WTC11 (cell line): ENCODE results near the gene ZNF324. TPM values are rescaled to one million over a fixed set of nuclear protein-coding genes. Genes with fewer than 3 reads are reported as not detected.

ENCODE experiments used
- ATAC-seq: fragments of 200-7000 bp; cut with Tn5 transposase; 2 replicates; pipeline ENCODE4 v1.10.0; 2021; ENCODE audit warnings: mild to moderate bottlenecking, moderate library complexity
- CTCF ChIA-PET: fragments of 300-600 bp; sonication (Branson Sonifier 250); formaldehyde crosslinking; loops from one replicate; lab custom pipeline; 2021; ENCODE audit warnings: antibody characterized with exemption; lab: Charles Lee
- POLR2A ChIA-PET: fragments of 350-600 bp; sonication (Branson Sonifier 250); formaldehyde crosslinking; loops from one replicate; lab custom pipeline; 2021; ENCODE audit warnings: antibody characterized with exemption; lab: Charles Lee
- DNase-seq: peaks from one replicate; pipeline ENCODE4 v3.0.0; 2021; ENCODE audit warnings: low spot score
- H3K27ac Mint-ChIP-seq: 2 replicates; pipeline ENCODE4 v1.8.0; 2021; ENCODE audit warnings: mixed read lengths
- H3K27me3 Mint-ChIP-seq: 2 replicates; pipeline ENCODE4 v1.8.0; 2021; ENCODE audit warnings: low read depth, mild to moderate bottlenecking, moderate library complexity, mixed read lengths
- H3K36me3 Mint-ChIP-seq: 2 replicates; pipeline ENCODE4 v1.8.0; 2021; ENCODE audit warnings: mixed read lengths
- H3K4me1 Mint-ChIP-seq: 2 replicates; pipeline ENCODE4 v1.8.0; 2022; ENCODE audit warnings: mixed read lengths
- H3K4me3 Mint-ChIP-seq: 2 replicates; pipeline ENCODE4 v1.8.0; 2021; ENCODE audit warnings: mild to moderate bottlenecking, moderate library complexity, mixed read lengths
- H3K9me3 Mint-ChIP-seq: 2 replicates; pipeline ENCODE4 v1.8.0; 2021; ENCODE audit warnings: mixed read lengths
- ATF2 ChIP-seq: sonication (generic); formaldehyde crosslinking; IDR thresholded peaks from 2 replicates; pipeline ENCODE4 v1.8.1; 2022; ENCODE audit warnings: low read depth, missing genetic modification reagents, borderline replicate concordance
- CBFB ChIP-seq: sonication (generic); formaldehyde crosslinking; IDR thresholded peaks from 2 replicates; pipeline ENCODE4 v1.8.1; 2022; ENCODE audit warnings: mild to moderate bottlenecking, low read depth, missing genetic modification reagents
- CDX4 ChIP-seq: fragments of 250-450 bp; sonication (Bioruptor Pico); IDR thresholded peaks from 2 replicates; pipeline ENCODE4 v1.9.0; 2021; ENCODE audit warnings: moderate library complexity, mild to moderate bottlenecking, inconsistent platforms, borderline replicate concordance
- CREB1 ChIP-seq: sonication (generic); formaldehyde crosslinking; IDR thresholded peaks from 2 replicates; pipeline ENCODE4 v1.8.0; 2023; ENCODE audit warnings: mild to moderate bottlenecking, missing genetic modification reagents
- CREM ChIP-seq: sonication (generic); formaldehyde crosslinking; IDR thresholded peaks from 2 replicates; pipeline ENCODE4 v1.8.1; 2022; ENCODE audit warnings: mild to moderate bottlenecking, missing genetic modification reagents, moderate library complexity
- E2F5 ChIP-seq: sonication (generic); formaldehyde crosslinking; IDR thresholded peaks from 2 replicates; pipeline ENCODE4 v1.8.1; 2022; ENCODE audit warnings: mild to moderate bottlenecking, moderate library complexity, missing genetic modification reagents
- GTF2I ChIP-seq: fragments of 250-450 bp; sonication (Bioruptor Pico); conservative IDR thresholded peaks from 2 replicates; pipeline ENCODE4 v1.4.0; 2021; ENCODE audit warnings: mild to moderate bottlenecking
- KAT7 ChIP-seq: sonication (generic); formaldehyde crosslinking; IDR thresholded peaks from 2 replicates; pipeline ENCODE4 v1.8.1; 2023; ENCODE audit warnings: missing genetic modification reagents, mild to moderate bottlenecking, borderline replicate concordance
- MLX ChIP-seq: sonication (generic); formaldehyde crosslinking; IDR thresholded peaks from 2 replicates; pipeline ENCODE4 v1.8.1; 2023; ENCODE audit warnings: mild to moderate bottlenecking, missing genetic modification reagents, moderate library complexity
- PRRX2 ChIP-seq: fragments of 250-450 bp; sonication (Bioruptor Pico); IDR thresholded peaks from 2 replicates; pipeline ENCODE4 v1.8.0; 2021; ENCODE audit warnings: mild to moderate bottlenecking
- SMAD4 ChIP-seq: sonication (generic); formaldehyde crosslinking; IDR thresholded peaks from 2 replicates; pipeline ENCODE4 v1.8.0; 2022; ENCODE audit warnings: mild to moderate bottlenecking, missing genetic modification reagents
- STAT6 ChIP-seq: sonication (generic); formaldehyde crosslinking; conservative IDR thresholded peaks from 2 replicates; pipeline ENCODE4 v1.8.1; 2023; ENCODE audit warnings: mild to moderate bottlenecking, low read depth, missing genetic modification reagents, moderate library complexity
- ZBTB21 ChIP-seq: sonication (generic); formaldehyde crosslinking; IDR thresholded peaks from 2 replicates; pipeline ENCODE4 v1.8.1; 2023; ENCODE audit warnings: mild to moderate bottlenecking, missing genetic modification reagents, borderline replicate concordance
- ZNF396 ChIP-seq: fragments of 250-450 bp; sonication (Bioruptor Pico); IDR thresholded peaks from 2 replicates; pipeline ENCODE4 v1.8.0; 2021; ENCODE audit warnings: mild to moderate bottlenecking, moderate library complexity, borderline replicate concordance
- ZNF423 ChIP-seq: fragments of 250-450 bp; sonication (Bioruptor Pico); IDR thresholded peaks from 2 replicates; pipeline ENCODE4 v2.1.2; 2022; ENCODE audit warnings: mild to moderate bottlenecking, moderate library complexity
- ZNF532 ChIP-seq: fragments of 250-450 bp; sonication (Bioruptor Pico); IDR thresholded peaks from 2 replicates; pipeline ENCODE4 v1.9.0; 2021; ENCODE audit warnings: mild to moderate bottlenecking, borderline replicate concordance
- total RNA-seq: library from RNA; stranded (reverse); gene quantifications from 3 replicates; pipeline ENCODE4 v1.2.3, GENCODE V29; 2021

The ZNF324 gene
- total RNA-seq, 1 experiment from 2014 or later = 5.9 TPM

- Mint-ChIP-seq H3K4me1 (peaks cover 17% of the 10 kb centered on the region), H3K27me3 (peaks cover 4% of the 10 kb centered on the region; the same call in 1 of the 2 replicates), H3K36me3 (no peaks in the 10 kb centered on the region), H3K9me3 (no peaks in the 10 kb centered on the region; the same call in 1 of the 2 replicates), H3K4me3 (peak overlapping the region; percentile 81), H3K27ac (no peak overlapping the region)
- CTCF ChIA-PET = no interaction called here
- TF ChIP-seq MLX (CRISPR knock-in tag) (no peak), GTF2I (CRISPR knock-in tag) (no peak), SMAD4 (no peak), ZNF396 (CRISPR knock-in tag) (no peak), CREB1 (CRISPR knock-in tag) (no peak), ZNF423 (no peak), STAT6 (no peak)
- ATAC-seq = no peak
- POLR2A ChIA-PET = no interaction called here
- DNase-seq = no peak
Measured at GRCh38 chr19:58497634-58498170, 30.8 kb downstream of the ZNF324 start.

GRCh38 chr19:58498316-58499020 lies 31.6 kb downstream of the ZNF324 start:
- TF ChIP-seq E2F5 (CRISPR knock-in tag) = no peak
- TF ChIP-seq CREM (CRISPR knock-in tag) = no peak
- no peak for TF ChIP-seq STAT6
- TF ChIP-seq ATF2 = no peak
- no peak for TF ChIP-seq CBFB (CRISPR knock-in tag)
- no peak for TF ChIP-seq ZBTB21 (CRISPR knock-in tag)
- TF ChIP-seq PRRX2 (CRISPR knock-in tag) = no peak
- TF ChIP-seq CDX4 (CRISPR knock-in tag) = no peak
- no peak for TF ChIP-seq CREB1 (CRISPR knock-in tag)
- no peak for TF ChIP-seq KAT7 (CRISPR knock-in tag)
- TF ChIP-seq ZNF532 = no peak
- POLR2A ChIA-PET = interaction anchor here (1.7 kb wide), 1 partner anchor 15 kb away, joined by 6 read pairs; no protein-coding TSS in a partner anchor
- DNase-seq (no peak), ATAC-seq (no peak)
- Mint-ChIP-seq H3K27me3 (peaks cover 6% of the 10 kb centered on the region; the same call in 1 of the 2 replicates), H3K4me1 (peaks cover 17% of the 10 kb centered on the region), H3K27ac (peak overlapping the region; percentile 98; the same call in 1 of the 2 replicates), H3K9me3 (no peaks in the 10 kb centered on the region; the same call in 1 of the 2 replicates), H3K36me3 (no peaks in the 10 kb centered on the region), H3K4me3 (peak overlapping the region; percentile 81)
- CTCF ChIA-PET = interaction anchor here (2.4 to 4.2 kb wide), 2 partner anchors 15 to 21 kb away, joined by 16 to 30 read pairs; partner anchors contain the start of gene ZBTB45
